Ishikawa (cell line): ENCODE results near the gene DOK7.

Experiments
- EGR1 ChIP-seq: IDR thresholded peaks from 2 replicates; pipeline ENCODE4 v1.6.1; 2012
- EP300 ChIP-seq: IDR thresholded peaks from 2 replicates; pipeline ENCODE4 v1.6.1; 2012; ENCODE audit warnings: borderline replicate concordance
- TEAD4 ChIP-seq: IDR thresholded peaks from 2 replicates; pipeline ENCODE4 v1.6.1; 2012
- TF ChIP-seq, protein P1 (sequence below): IDR thresholded peaks from 2 replicates; pipeline ENCODE4 v1.6.1; 2012
- TF ChIP-seq, protein P2 (sequence below): IDR thresholded peaks from 2 replicates; pipeline ENCODE4 v1.6.1; 2012

DNA sequence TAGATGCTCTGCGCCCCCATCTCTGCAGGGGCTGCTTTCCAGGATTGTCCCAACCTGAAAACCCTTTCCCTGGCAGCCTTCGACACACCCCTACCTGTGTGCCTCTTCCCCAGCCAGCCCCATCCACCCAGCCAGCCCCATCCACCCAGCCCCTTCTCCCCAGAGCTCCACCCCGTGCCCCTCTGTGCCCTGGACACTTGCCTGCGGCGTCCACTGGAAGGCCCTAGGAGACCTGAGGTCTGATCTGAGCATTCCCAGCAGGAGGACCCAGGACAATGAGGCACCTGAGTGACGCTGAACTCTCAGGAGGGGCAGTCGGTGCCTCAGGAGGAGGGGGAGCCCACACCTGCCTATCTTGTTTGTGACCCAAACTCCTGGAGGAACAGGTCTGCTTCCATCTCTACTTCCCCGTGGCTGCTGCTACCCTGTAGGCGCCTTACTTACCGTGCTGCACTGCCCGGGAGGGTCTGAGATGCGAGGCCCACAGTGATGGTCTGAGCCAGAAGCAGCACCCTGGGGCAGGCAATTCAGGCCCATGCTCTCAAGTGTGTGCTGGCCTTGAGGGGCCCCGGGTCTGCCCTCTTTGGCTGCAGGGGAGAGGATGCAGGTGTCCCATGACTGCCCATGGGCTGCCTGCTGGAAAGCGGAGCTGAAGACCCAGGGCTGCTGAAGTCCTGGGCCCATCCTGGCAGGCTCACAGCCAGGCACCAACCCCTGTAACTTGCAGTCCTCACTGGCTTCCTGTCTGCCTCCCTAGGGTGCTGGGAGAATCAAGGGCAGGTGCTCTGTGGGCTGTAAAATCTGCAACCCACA, 64.2 kb downstream of the DOK7 start:
- no peak for TF ChIP-seq EP300
- TF ChIP-seq, protein P1, sequence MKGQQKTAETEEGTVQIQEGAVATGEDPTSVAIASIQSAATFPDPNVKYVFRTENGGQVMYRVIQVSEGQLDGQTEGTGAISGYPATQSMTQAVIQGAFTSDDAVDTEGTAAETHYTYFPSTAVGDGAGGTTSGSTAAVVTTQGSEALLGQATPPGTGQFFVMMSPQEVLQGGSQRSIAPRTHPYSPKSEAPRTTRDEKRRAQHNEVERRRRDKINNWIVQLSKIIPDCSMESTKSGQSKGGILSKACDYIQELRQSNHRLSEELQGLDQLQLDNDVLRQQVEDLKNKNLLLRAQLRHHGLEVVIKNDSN, result no peak
- TF ChIP-seq TEAD4, result no peak
- TF ChIP-seq EGR1, result no peak
- TF ChIP-seq, protein P2, sequence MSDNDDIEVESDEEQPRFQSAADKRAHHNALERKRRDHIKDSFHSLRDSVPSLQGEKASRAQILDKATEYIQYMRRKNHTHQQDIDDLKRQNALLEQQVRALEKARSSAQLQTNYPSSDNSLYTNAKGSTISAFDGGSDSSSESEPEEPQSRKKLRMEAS, result no peak
